CD8-positive, alpha-beta memory T cell (primary cell): ENCODE measurements around the gene ADAM12. TPM values are rescaled to one million over a fixed set of nuclear protein-coding genes. Genes with fewer than 3 reads are reported as not detected.

Source experiments
- CTCF ChIA-PET: fragments of 350-600 bp; sonication (Branson Sonifier 250); formaldehyde crosslinking; loops from one replicate; lab custom pipeline; 2021; ENCODE audit warnings: antibody characterized with exemption; lab: Charles Lee
- POLR2A ChIA-PET: fragments of 350-600 bp; sonication (Branson Sonifier 250); formaldehyde crosslinking; loops from one replicate; lab custom pipeline; 2021; ENCODE audit warnings: antibody characterized with exemption; lab: Charles Lee
- DNase-seq, 5 donors: peaks; one replicate each; pipeline versions ENCODE4 v3.0.0 to v3.0.0-alpha.2; 2020 to 2022; ENCODE audit warnings: mixed read lengths in 1 of 5
- H3K27ac ChIP-seq: one replicate; pipeline ENCODE4 v1.7.0; 2013; ENCODE audit warnings: low read depth, mild to moderate bottlenecking, low read length, moderate library complexity
- H3K27me3 ChIP-seq: 2 replicates; pipeline ENCODE4 v1.7.0; 2013; ENCODE audit warnings: low read length, mild to moderate bottlenecking; ENCODE audit not compliant: insufficient read depth, poor library complexity, severe bottlenecking
- H3K36me3 ChIP-seq: 2 replicates; pipeline ENCODE4 v1.7.0; 2013; ENCODE audit warnings: mild to moderate bottlenecking, low read length, moderate library complexity; ENCODE audit not compliant: insufficient read depth
- H3K4me1 ChIP-seq: 2 replicates; pipeline ENCODE4 v1.7.0; 2013; ENCODE audit warnings: mild to moderate bottlenecking, low read length, moderate library complexity; ENCODE audit not compliant: insufficient read depth
- H3K4me3 ChIP-seq: 2 replicates; pipeline ENCODE4 v1.7.0; 2013; ENCODE audit warnings: mild to moderate bottlenecking, low read length
- H3K9me3 ChIP-seq: 2 replicates; pipeline ENCODE4 v1.7.0; 2013; ENCODE audit warnings: mild to moderate bottlenecking, low read length
- H3K27ac Mint-ChIP-seq, 8 donors: one replicate each; pipeline ENCODE4 v1.8.0; 2020 to 2021; ENCODE audit warnings: mixed read lengths in 8 of 8, mild to moderate bottlenecking in 6 of 8, inconsistent platforms in 3 of 8, moderate library complexity in 3 of 8
- H3K27me3 Mint-ChIP-seq, 2 donors: one replicate each; pipeline ENCODE4 v1.8.0; 2020 to 2021; ENCODE audit warnings: mixed read lengths in 2 of 2, mild to moderate bottlenecking in 1 of 2, moderate library complexity in 1 of 2
- H3K36me3 Mint-ChIP-seq, 3 donors: one replicate each; pipeline ENCODE4 v1.8.0; 2020 to 2021; ENCODE audit warnings: mixed read lengths in 3 of 3, inconsistent platforms in 1 of 3, mild to moderate bottlenecking in 1 of 3
- H3K4me1 Mint-ChIP-seq, 3 donors: one replicate each; pipeline ENCODE4 v1.8.0; 2020 to 2021; ENCODE audit warnings: mixed read lengths in 3 of 3, inconsistent platforms in 1 of 3, mild to moderate bottlenecking in 1 of 3
- H3K4me3 Mint-ChIP-seq, 7 donors: one replicate each; pipeline ENCODE4 v1.8.0; 2020 to 2021; ENCODE audit warnings: mixed read lengths in 7 of 7, mild to moderate bottlenecking in 6 of 7, moderate library complexity in 4 of 7, inconsistent platforms in 2 of 7
- H3K9me3 Mint-ChIP-seq, 5 donors: one replicate each; pipeline ENCODE4 v1.8.0; 2020 to 2022; ENCODE audit warnings: mixed read lengths in 5 of 5, mild to moderate bottlenecking in 3 of 5, moderate library complexity in 2 of 5, inconsistent platforms in 1 of 5
- polyA plus RNA-seq: library from polyadenylated mRNA; unstranded; fragments of 300-500 nt; fragmentation: Illumina TruSeq; gene quantifications from one replicate; pipeline ENCODE4 v1.2.3, GENCODE V29; 2021
- total RNA-seq, 2 experiments: library from RNA; stranded (reverse); gene quantifications; one replicate each; pipeline ENCODE4 v1.2.3, GENCODE V29; 2021

ADAM12 gene
- total and polyA plus RNA-seq, 3 experiments from 2014 or later = 0.11 to 6.4 (median 0.31) TPM

DNA sequence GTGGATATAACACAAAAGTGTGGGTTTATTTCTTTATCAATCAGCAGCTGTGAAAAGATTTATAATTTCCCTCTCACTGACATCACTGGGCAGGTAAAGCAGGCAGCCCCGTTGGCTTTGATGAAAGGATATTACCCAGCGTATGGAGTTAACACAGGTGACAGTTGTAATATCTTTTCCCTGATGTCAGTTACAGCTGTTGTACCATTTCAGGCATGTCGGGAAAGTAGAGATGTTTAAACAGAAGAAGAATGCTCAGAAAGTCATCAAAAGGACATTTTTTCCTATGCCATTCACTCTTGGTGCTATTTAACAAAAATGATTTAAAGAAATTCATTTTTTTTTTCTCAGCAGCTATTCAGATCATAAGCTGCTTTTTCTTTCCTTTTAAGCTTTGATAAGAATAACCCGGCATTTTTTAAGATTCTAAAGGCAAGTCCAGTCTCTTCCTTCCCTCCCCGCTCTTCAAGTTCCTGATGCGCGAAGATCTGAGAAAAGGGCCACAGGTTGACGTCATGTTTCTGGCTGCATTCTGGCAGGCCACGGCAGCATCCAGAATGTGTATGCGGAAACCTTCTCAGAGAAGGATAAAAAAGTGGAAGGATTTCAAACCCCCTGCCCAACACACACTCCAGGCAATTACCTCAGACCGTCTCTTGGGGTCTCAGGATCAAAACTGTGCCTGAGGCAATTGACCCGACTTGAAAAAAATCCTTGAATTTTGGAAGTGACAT is 32.5 kb upstream of the ADAM12 start:
- no peak for DNase-seq
- Histone ChIP-seq H3K9me3 (no peaks in the 10 kb centered on the region), H3K4me1 (no peaks in the 10 kb centered on the region), H3K4me3 (no peak overlapping the region), H3K27me3 (no peaks in the 10 kb centered on the region), H3K36me3 (no peaks in the 10 kb centered on the region), H3K27ac (no peak overlapping the region)
- peaks cover 6 to 24% (median 20%) of the 10 kb centered on the region in 5 donors for H3K9me3 Mint-ChIP-seq
- H3K27me3 Mint-ChIP-seq = no peaks in the 10 kb centered on the region
- H3K4me1 Mint-ChIP-seq = peaks cover 0 to 12% (median 7%) of the 10 kb centered on the region in 3 donors
- H3K36me3 Mint-ChIP-seq = peaks cover 0 to 6% (median 0%) of the 10 kb centered on the region in 3 donors
- POLR2A ChIA-PET = no interaction called here
- H3K4me3 Mint-ChIP-seq = no peak overlapping the region
- no peak overlapping the region for H3K27ac Mint-ChIP-seq
- CTCF ChIA-PET = no interaction called here

- CTCF ChIA-PET = no interaction called here
- Mint-ChIP-seq H3K4me1 (peaks cover 0 to 7% (median 6%) of the 10 kb centered on the region in 3 donors), H3K4me3 (no peak overlapping the region), H3K27ac (no peak overlapping the region), H3K9me3 (peaks cover 0 to 9% (median 2%) of the 10 kb centered on the region in 5 donors), H3K27me3 (no peaks in the 10 kb centered on the region), H3K36me3 (no peaks in the 10 kb centered on the region)
- POLR2A ChIA-PET = no interaction called here
- no peaks in the 10 kb centered on the region for H3K27me3 ChIP-seq
- H3K9me3 ChIP-seq = no peaks in the 10 kb centered on the region
- H3K36me3 ChIP-seq = no peaks in the 10 kb centered on the region
- no peaks in the 10 kb centered on the region for H3K4me1 ChIP-seq
- H3K27ac ChIP-seq = no peak overlapping the region
- DNase-seq = no peak
- no peak overlapping the region for H3K4me3 ChIP-seq
Measured at GRCh38 chr10:126417220-126417825, 29.0 kb upstream of the ADAM12 start.

- Histone ChIP-seq H3K4me1 (no peaks in the 10 kb centered on the region), H3K27ac (no peak overlapping the region), H3K4me3 (no peak overlapping the region), H3K9me3 (no peaks in the 10 kb centered on the region), H3K27me3 (no peaks in the 10 kb centered on the region), H3K36me3 (no peaks in the 10 kb centered on the region)
- peaks cover 0 to 2% (median 0%) of the 10 kb centered on the region in 5 donors for H3K9me3 Mint-ChIP-seq
- H3K36me3 Mint-ChIP-seq = no peaks in the 10 kb centered on the region
- POLR2A ChIA-PET = no interaction called here
- no peak overlapping the region for H3K27ac Mint-ChIP-seq
- H3K4me1 Mint-ChIP-seq = no peaks in the 10 kb centered on the region
- no peaks in the 10 kb centered on the region for H3K27me3 Mint-ChIP-seq
- no peak overlapping the region for H3K4me3 Mint-ChIP-seq
- no peak for DNase-seq
- CTCF ChIA-PET = no interaction called here
Measured at GRCh38 chr10:126409821-126410220, 21.5 kb upstream of the ADAM12 start.

DNA sequence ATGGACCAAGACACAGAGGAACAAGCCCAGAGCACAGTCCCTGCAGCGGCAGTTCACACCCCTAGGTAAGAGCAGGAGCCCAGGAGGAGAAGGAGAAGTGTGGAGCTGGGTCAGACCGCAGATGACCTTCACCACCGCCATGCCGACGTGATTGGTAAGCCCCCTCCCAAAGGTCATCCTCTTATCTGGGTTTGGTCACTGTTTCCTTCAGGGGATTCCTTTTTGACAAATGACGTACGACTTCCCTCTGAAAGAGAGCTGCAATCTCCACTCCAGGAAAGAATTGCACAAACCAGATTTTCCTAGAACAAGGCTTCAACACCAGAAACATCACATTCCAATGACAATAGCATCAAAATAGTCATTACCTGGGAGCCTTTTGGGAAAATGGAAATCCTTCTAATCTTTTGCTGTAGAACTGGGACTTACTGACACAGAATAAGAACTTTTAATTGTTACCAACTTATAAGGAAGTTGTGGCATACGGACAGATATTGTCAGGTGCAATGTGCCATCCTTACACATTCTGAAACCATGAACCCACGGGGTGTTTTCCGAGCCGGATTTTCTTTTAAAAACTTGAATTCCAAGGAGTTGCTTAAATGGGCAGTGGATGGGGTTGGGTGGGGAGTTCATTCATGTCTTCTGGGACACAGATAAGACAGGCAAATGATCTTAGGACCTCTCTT is 20.8 kb upstream of the ADAM12 start:
- CTCF ChIA-PET = no interaction called here
- DNase-seq = no peak

DNA sequence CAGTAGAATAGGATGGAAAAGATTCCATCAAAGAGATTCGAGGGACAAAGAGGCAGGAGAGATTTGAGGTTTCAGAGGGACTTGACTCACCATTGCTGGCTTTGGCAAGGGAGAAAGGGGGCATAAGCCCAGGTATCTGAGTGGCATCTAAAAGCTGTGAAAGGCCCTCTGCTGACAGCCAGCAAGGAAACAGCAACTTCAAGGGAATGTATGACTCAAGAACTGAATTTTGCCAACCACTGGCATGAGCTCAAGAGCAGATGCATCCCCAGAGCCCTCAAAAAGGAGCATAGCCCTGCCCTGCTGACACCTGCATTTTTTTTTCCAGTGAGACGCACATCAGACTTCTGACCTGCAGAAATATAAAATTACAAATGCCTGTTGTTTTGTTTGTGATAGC is 19.6 kb upstream of the ADAM12 start:
- DNase-seq = no peak
- no peaks in the 10 kb centered on the region for H3K4me1 ChIP-seq
- H3K4me3 ChIP-seq = no peak overlapping the region
- no peak overlapping the region for H3K27ac Mint-ChIP-seq
- H3K9me3 ChIP-seq = no peaks in the 10 kb centered on the region
- H3K27me3 ChIP-seq = no peaks in the 10 kb centered on the region
- H3K27me3 Mint-ChIP-seq = no peaks in the 10 kb centered on the region
- H3K9me3 Mint-ChIP-seq = peaks cover 0 to 2% (median 0%) of the 10 kb centered on the region in 5 donors
- H3K4me3 Mint-ChIP-seq = no peak overlapping the region
- ChIA-PET POLR2A (no interaction called here), CTCF (no interaction called here)
- H3K27ac ChIP-seq = no peak overlapping the region
- no peaks in the 10 kb centered on the region for H3K36me3 Mint-ChIP-seq
- H3K4me1 Mint-ChIP-seq = no peaks in the 10 kb centered on the region
- no peaks in the 10 kb centered on the region for H3K36me3 ChIP-seq

More for the DNA sequence above, 20.8 kb upstream of the ADAM12 start:
- Mint-ChIP-seq H3K36me3 (no peaks in the 10 kb centered on the region), H3K9me3 (peaks cover 0 to 2% (median 0%) of the 10 kb centered on the region in 5 donors), H3K4me3 (no peak overlapping the region), H3K27ac (no peak overlapping the region), H3K4me1 (no peaks in the 10 kb centered on the region), H3K27me3 (no peaks in the 10 kb centered on the region)
- no peaks in the 10 kb centered on the region for H3K36me3 ChIP-seq
- H3K4me3 ChIP-seq = no peak overlapping the region
- no peaks in the 10 kb centered on the region for H3K9me3 ChIP-seq
- no peaks in the 10 kb centered on the region for H3K4me1 ChIP-seq
- no peak overlapping the region for H3K27ac ChIP-seq
- POLR2A ChIA-PET = interaction anchor here (0.6 kb wide), 1 partner anchor 10 kb away, joined by 3 read pairs; no protein-coding TSS in a partner anchor
- no peaks in the 10 kb centered on the region for H3K27me3 ChIP-seq

DNA sequence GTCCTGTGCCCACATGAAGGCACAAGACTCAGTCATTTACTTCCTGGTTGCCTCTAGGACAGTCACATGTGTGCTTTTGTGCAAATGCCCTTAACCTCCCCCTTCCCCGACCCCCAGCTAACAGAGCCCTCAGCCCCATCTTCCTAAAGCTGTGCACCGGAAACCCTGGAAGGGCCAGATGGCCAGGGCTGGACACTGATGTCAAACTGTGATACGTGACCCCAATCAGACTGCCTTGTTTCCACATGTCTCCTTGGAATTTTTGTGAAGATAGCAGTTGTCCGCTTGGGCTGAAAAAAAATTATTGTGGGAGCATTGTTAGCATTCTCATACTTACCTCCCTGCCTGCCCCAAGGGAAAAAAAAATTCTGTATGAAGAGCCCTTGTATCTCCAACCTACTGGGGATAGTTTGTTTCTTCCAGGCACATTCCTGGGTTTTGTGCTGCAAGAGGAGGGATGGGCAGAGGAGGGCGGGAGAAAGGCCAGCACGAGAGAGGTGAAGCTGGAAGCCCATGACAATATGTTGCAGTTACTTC is 17.0 kb upstream of the ADAM12 start:
- no peak for DNase-seq
- Mint-ChIP-seq H3K36me3 (no peaks in the 10 kb centered on the region), H3K4me1 (no peaks in the 10 kb centered on the region), H3K27ac (no peak overlapping the region), H3K9me3 (peaks cover 0 to 2% (median 0%) of the 10 kb centered on the region in 5 donors), H3K4me3 (no peak overlapping the region), H3K27me3 (no peaks in the 10 kb centered on the region)
- ChIA-PET CTCF (no interaction called here), POLR2A (no interaction called here)
- H3K36me3 ChIP-seq = no peaks in the 10 kb centered on the region
- H3K4me3 ChIP-seq = no peak overlapping the region
- no peaks in the 10 kb centered on the region for H3K4me1 ChIP-seq
- H3K9me3 ChIP-seq = no peaks in the 10 kb centered on the region
- H3K27me3 ChIP-seq = no peaks in the 10 kb centered on the region
- H3K27ac ChIP-seq = no peak overlapping the region

DNA sequence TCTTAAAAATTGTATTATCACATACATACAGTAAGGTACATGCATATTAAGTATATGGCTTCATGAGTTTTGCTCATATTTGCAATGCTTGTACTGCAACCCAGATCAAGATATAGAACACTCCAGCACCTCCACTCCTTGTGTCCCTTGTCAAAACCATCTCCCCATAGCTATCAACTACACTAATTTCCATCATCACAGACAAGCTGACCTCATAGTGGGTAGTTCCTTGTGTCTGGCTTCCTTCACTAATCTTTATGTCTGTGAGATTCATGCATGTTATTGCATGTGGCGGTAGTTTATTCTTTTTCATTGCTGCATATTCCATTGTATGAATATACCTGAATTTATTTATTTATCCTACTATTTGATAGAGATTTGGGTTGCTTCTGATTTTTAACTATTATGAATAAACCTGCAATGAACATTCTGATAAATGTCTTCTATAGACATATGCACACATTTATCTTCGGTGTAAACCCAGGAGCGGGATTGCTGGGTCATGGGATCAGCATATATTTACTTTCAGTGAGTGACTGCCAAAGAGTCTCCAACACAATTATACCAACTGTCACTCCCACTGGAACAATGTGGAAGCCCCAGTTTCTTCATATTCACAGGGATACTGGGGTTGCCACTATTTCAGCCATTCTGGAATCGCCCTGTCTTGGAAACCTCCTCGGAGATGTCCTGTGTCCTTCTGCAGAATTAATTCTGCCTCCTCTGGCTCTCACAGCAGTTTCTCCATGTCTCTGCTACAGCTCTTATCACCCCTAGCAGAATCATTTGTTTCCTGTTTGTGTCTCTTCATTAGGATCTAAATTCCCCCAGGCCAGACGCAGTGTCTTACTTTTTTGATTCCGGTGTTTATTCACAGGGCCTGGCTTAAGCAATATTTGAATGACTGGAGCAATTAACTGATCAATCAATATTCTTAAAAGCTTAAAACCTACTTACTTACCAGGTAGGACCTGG is 14.7 kb upstream of the ADAM12 start:
- H3K9me3 Mint-ChIP-seq = peaks cover 0 to 3% (median 0%) of the 10 kb centered on the region in 5 donors
- peaks cover 0 to 4% (median 3%) of the 10 kb centered on the region in 3 donors for H3K4me1 Mint-ChIP-seq
- no peak overlapping the region for H3K4me3 Mint-ChIP-seq
- no peaks in the 10 kb centered on the region for H3K27me3 ChIP-seq
- POLR2A ChIA-PET = no interaction called here
- no peaks in the 10 kb centered on the region for H3K9me3 ChIP-seq
- no peak overlapping the region for H3K27ac ChIP-seq
- no peak overlapping the region for H3K4me3 ChIP-seq
- DNase-seq = no peak
- H3K27ac Mint-ChIP-seq = no peak overlapping the region
- no peaks in the 10 kb centered on the region for H3K36me3 Mint-ChIP-seq
- H3K27me3 Mint-ChIP-seq = no peaks in the 10 kb centered on the region
- no peaks in the 10 kb centered on the region for H3K4me1 ChIP-seq
- CTCF ChIA-PET = no interaction called here
- H3K36me3 ChIP-seq = no peaks in the 10 kb centered on the region
